H9 (cell line): ENCODE measurements around the gene DLX2. TPM values are rescaled to one million over a fixed set of nuclear protein-coding genes. Genes with fewer than 3 reads are reported as not detected.

ENCODE experiments used
- DNase-seq: peaks from one replicate; pipeline ENCODE4 v3.0.0-alpha.2; 2017
- H2AFZ ChIP-seq: one replicate; pipeline ENCODE4 v1.6.1; 2013; ENCODE audit warnings: mild to moderate bottlenecking, low read length, control low read depth, moderate library complexity
- H2AK5ac ChIP-seq: 2 replicates; pipeline ENCODE4 v1.6.1; 2013; ENCODE audit warnings: low read length, control low read depth, mixed read lengths; ENCODE audit not compliant: insufficient read length
- H2BK120ac ChIP-seq: one replicate; pipeline ENCODE4 v1.6.1; 2013; ENCODE audit warnings: low read depth, mild to moderate bottlenecking, low read length, control low read depth, inconsistent platforms; ENCODE audit not compliant: poor library complexity, severe bottlenecking
- H2BK12ac ChIP-seq: 2 replicates; pipeline ENCODE4 v1.6.1; 2013; ENCODE audit warnings: low read length, control low read depth, mixed read lengths, low read depth; ENCODE audit not compliant: insufficient read length
- H2BK15ac ChIP-seq: 2 replicates; pipeline ENCODE4 v1.6.1; 2013; ENCODE audit warnings: low read depth, low read length, control low read depth
- H2BK20ac ChIP-seq: one replicate; pipeline ENCODE4 v1.6.1; 2013; ENCODE audit warnings: low read depth, mild to moderate bottlenecking, low read length, control low read depth, inconsistent platforms; ENCODE audit not compliant: poor library complexity, severe bottlenecking
- H2BK5ac ChIP-seq: 2 replicates; pipeline ENCODE4 v1.6.1; 2013; ENCODE audit warnings: low read length, control low read depth, mixed read lengths; ENCODE audit not compliant: insufficient read length
- H3K14ac ChIP-seq: 2 replicates; pipeline ENCODE4 v1.6.1; 2013; ENCODE audit warnings: low read length, control low read depth; ENCODE audit not compliant: insufficient read depth
- H3K18ac ChIP-seq: 2 replicates; pipeline ENCODE4 v1.6.1; 2013; ENCODE audit warnings: low read depth, mild to moderate bottlenecking, mixed read lengths, low read length, control low read depth; ENCODE audit not compliant: insufficient read length
- H3K23ac ChIP-seq: 2 replicates; pipeline ENCODE4 v1.6.1; 2013; ENCODE audit warnings: low read length, control low read depth, mixed read lengths, low read depth; ENCODE audit not compliant: insufficient read length
- H3K23me2 ChIP-seq: 2 replicates; pipeline ENCODE4 v1.6.1; 2013; ENCODE audit warnings: low read depth, mild to moderate bottlenecking, mixed read lengths, low read length, control low read depth; ENCODE audit not compliant: insufficient read length, poor library complexity, severe bottlenecking
- H3K27ac ChIP-seq: 2 replicates; pipeline ENCODE4 v1.5.1; 2013; ENCODE audit warnings: low read length, control low read depth, mixed read lengths, low read depth; ENCODE audit not compliant: insufficient read length
- H3K27me3 ChIP-seq: 2 replicates; pipeline ENCODE4 v1.6.1; 2013; ENCODE audit warnings: low read length, control low read depth, inconsistent platforms; ENCODE audit not compliant: insufficient read depth
- H3K4ac ChIP-seq: 2 replicates; pipeline ENCODE4 v1.6.1; 2013; ENCODE audit warnings: low read depth, mild to moderate bottlenecking, control low read depth, inconsistent platforms, low read length, moderate library complexity
- H3K4me1 ChIP-seq: 2 replicates; pipeline ENCODE4 v1.6.1; 2013; ENCODE audit warnings: low read length, control low read depth, inconsistent platforms; ENCODE audit not compliant: insufficient read depth
- H3K4me2 ChIP-seq: 2 replicates; pipeline ENCODE4 v1.6.1; 2013; ENCODE audit warnings: low read length, control low read depth, mixed read lengths; ENCODE audit not compliant: insufficient read length, insufficient read depth
- H3K56ac ChIP-seq: 2 replicates; pipeline ENCODE4 v1.6.1; 2013; ENCODE audit warnings: low read depth, mild to moderate bottlenecking, mixed read lengths, low read length, control low read depth; ENCODE audit not compliant: insufficient read length
- H3K79me1 ChIP-seq: 2 replicates; pipeline ENCODE4 v1.6.1; 2013; ENCODE audit warnings: low read depth, mild to moderate bottlenecking, moderate library complexity, low read length, control low read depth, inconsistent platforms; ENCODE audit not compliant: insufficient read depth, poor library complexity, severe bottlenecking
- H3K79me2 ChIP-seq: 2 replicates; pipeline ENCODE4 v1.6.1; 2013; ENCODE audit warnings: low read length, control low read depth, inconsistent platforms; ENCODE audit not compliant: insufficient read depth
- H3K9ac ChIP-seq: 2 replicates; pipeline ENCODE4 v1.6.1; 2013; ENCODE audit warnings: low read length, control low read depth, mixed read lengths; ENCODE audit not compliant: insufficient read length; ENCODE audit errors: extremely low read depth
- H3K9me3 ChIP-seq: one replicate; pipeline ENCODE4 v1.6.1; 2013; ENCODE audit warnings: low read depth, low read length, inconsistent platforms; ENCODE audit not compliant: control insufficient read depth
- H3T11ph ChIP-seq: one replicate; pipeline ENCODE4 v1.6.1; 2013; ENCODE audit warnings: mild to moderate bottlenecking, low read length, control low read depth, inconsistent platforms
- H4K20me1 ChIP-seq: one replicate; pipeline ENCODE4 v1.6.1; 2013; ENCODE audit not compliant: control insufficient read depth, insufficient read length, insufficient read depth
- H4K5ac ChIP-seq: 2 replicates; pipeline ENCODE4 v1.6.1; 2013; ENCODE audit warnings: low read depth, mild to moderate bottlenecking, mixed read lengths, low read length, control low read depth; ENCODE audit not compliant: insufficient read length
- H4K8ac ChIP-seq: replicated peaks from 2 replicates; pipeline ENCODE4 v1.6.1; 2013; ENCODE audit warnings: low read length, control low read depth, mixed read lengths, low read depth; ENCODE audit not compliant: insufficient read length
- H4K91ac ChIP-seq: 2 replicates; pipeline ENCODE4 v1.6.1; 2013; ENCODE audit warnings: low read depth, mild to moderate bottlenecking, moderate library complexity, mixed read lengths, low read length, control low read depth; ENCODE audit not compliant: insufficient read length
- H3K27ac Mint-ChIP-seq, 3 experiments: 2 replicates in 2 of 3; 3 replicates in 1 of 3; pipeline ENCODE4 v1.8.0; 2020 to 2021; ENCODE audit warnings: mixed read lengths in 3 of 3, mild to moderate bottlenecking in 1 of 3, moderate library complexity in 1 of 3
- H3K27me3 Mint-ChIP-seq: 2 replicates; pipeline ENCODE4 v1.8.0; 2021; ENCODE audit warnings: low read depth, mild to moderate bottlenecking, moderate library complexity, mixed read lengths
- H3K36me3 Mint-ChIP-seq, 3 experiments: 2 replicates in 2 of 3; 3 replicates in 1 of 3; pipeline ENCODE4 v1.8.0; 2020 to 2021; ENCODE audit warnings: low read depth in 3 of 3, mixed read lengths in 3 of 3; ENCODE audit not compliant: insufficient read depth in 1 of 3
- H3K4me1 Mint-ChIP-seq, 2 experiments: 2 replicates each; pipeline ENCODE4 v1.8.0; 2020; ENCODE audit warnings: mixed read lengths in 2 of 2
- H3K4me3 Mint-ChIP-seq, 2 experiments: 2 replicates in 1 of 2; 3 replicates in 1 of 2; pipeline ENCODE4 v1.8.0; 2020 to 2021; ENCODE audit warnings: mild to moderate bottlenecking in 2 of 2, mixed read lengths in 2 of 2, moderate library complexity in 1 of 2
- H3K9me3 Mint-ChIP-seq, 2 experiments: 2 replicates in 1 of 2; 3 replicates in 1 of 2; pipeline ENCODE4 v1.8.0; 2020; ENCODE audit warnings: mild to moderate bottlenecking in 2 of 2, mixed read lengths in 2 of 2, moderate library complexity in 1 of 2
- CTCF ChIP-seq: fragments of 200-600 bp; sonication (generic); conservative IDR thresholded peaks from 3 replicates; pipeline ENCODE4 v1.8.0; 2021; ENCODE audit warnings: antibody characterized with exemption, mild to moderate bottlenecking
- WGBS: extraction: QIAGEN DNeasy Blood & Tissue Kit; methylation state at CpG from one replicate; pipeline ENCODE4 v1.1.7; 2013; ENCODE audit warnings: missing lambda C conversion rate, low lambda C conversion rate, mixed read lengths; ENCODE audit not compliant: insufficient read length; ENCODE audit errors: extremely low coverage; 5-methylcytosine and 5-hydroxymethylcytosine counted together
- total RNA-seq: library from RNA; stranded (reverse); gene quantifications from 2 replicates; pipeline ENCODE4 v1.2.1, GENCODE V29; 2021

The DLX2 gene
- total RNA-seq, 1 experiment from 2014 or later: not detected

GRCh38 chr2:172137943-172138342 is 35.2 kb upstream of the DLX2 start:
- no peak overlapping the region for H3K27ac Mint-ChIP-seq
- DNase-seq: no peak
- H4K91ac ChIP-seq: no peak overlapping the region
- no peaks in the 10 kb centered on the region for H3K79me2 ChIP-seq
- no peaks in the 10 kb centered on the region for H3K23me2 ChIP-seq
- H3K4me2 ChIP-seq: no peak overlapping the region
- no peak overlapping the region for H2BK20ac ChIP-seq
- H3K27ac ChIP-seq: no peak overlapping the region
- no peaks in the 10 kb centered on the region; the same call in 1 of the 2 replicates for H3K4me1 ChIP-seq
- H3K27me3 ChIP-seq: no peaks in the 10 kb centered on the region
- H3K4me1 Mint-ChIP-seq: peaks cover 18 to 27% of the 10 kb centered on the region in 2 experiments
- H3K79me1 ChIP-seq: no peaks in the 10 kb centered on the region
- H4K5ac ChIP-seq: no peak overlapping the region
- no peak overlapping the region for H2BK12ac ChIP-seq
- H2AFZ ChIP-seq: no peak overlapping the region
- no peak overlapping the region for H2AK5ac ChIP-seq
- H3K56ac ChIP-seq: no peak overlapping the region
- H2BK15ac ChIP-seq: no peak overlapping the region
- H3K36me3 Mint-ChIP-seq: peaks cover 0 to 14% (median 2%) of the 10 kb centered on the region in 3 experiments; a peak in 5 of 7 replicates
- no peak overlapping the region for H2BK5ac ChIP-seq
- H4K8ac ChIP-seq: no peak overlapping the region
- peaks cover 10 to 12% of the 10 kb centered on the region in 2 experiments for H3K9me3 Mint-ChIP-seq
- no peaks in the 10 kb centered on the region for H3K9me3 ChIP-seq
- H3T11ph ChIP-seq: no peak overlapping the region
- no peaks in the 10 kb centered on the region for H4K20me1 ChIP-seq
- no CpG with 5 or more reads among the region's 2 CpGs for WGBS
- H3K4me3 Mint-ChIP-seq: no peak overlapping the region
- TF ChIP-seq CTCF: no peak
- H2BK120ac ChIP-seq: no peak overlapping the region
- H3K14ac ChIP-seq: no peak overlapping the region
- H3K23ac ChIP-seq: no peak overlapping the region
- H3K4ac ChIP-seq: no peak overlapping the region
- H3K9ac ChIP-seq: no peak overlapping the region
- peaks cover 17% of the 10 kb centered on the region for H3K27me3 Mint-ChIP-seq
- H3K18ac ChIP-seq: no peak overlapping the region
